A673 (cell line): ENCODE measurements around the gene IFITM5.

Experiments
- EZH2 ChIP-seq: fragments of 200-600 bp; sonication (generic); IDR thresholded peaks from 2 replicates; pipeline ENCODE4 v1.6.1; 2017; ENCODE audit warnings: borderline replicate concordance, low read depth, mild to moderate bottlenecking, mixed read lengths, antibody characterized with exemption, low read length; ENCODE audit not compliant: poor library complexity, severe bottlenecking
- TF ChIP-seq, protein P1 (sequence below): fragments of 300-800, 200-600 bp; sonication (generic); conservative IDR thresholded peaks from 2 replicates; pipeline ENCODE4 v1.5.1; 2017; ENCODE audit warnings: low read depth, mild to moderate bottlenecking, antibody characterized with exemption, low read length, moderate library complexity, mixed read lengths

DNA sequence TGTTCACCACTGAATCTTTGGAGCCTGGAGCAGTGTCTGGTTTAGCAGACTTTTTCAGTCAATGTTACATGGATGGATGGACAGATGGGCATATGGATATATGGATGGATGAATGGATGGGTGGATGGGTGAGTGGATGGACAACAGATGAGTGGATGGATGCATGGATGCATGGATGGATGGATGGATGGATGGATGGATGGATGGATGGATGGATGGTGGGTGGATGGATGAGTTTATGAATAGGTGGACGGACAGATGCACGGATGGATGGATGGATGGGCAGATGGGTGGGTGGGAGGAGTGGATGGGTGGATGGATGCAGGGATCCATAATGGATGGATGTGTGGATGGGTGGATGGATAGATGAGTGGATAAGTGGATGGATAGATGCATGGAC is 43.5 kb downstream of the IFITM5 start:
- no peak for TF ChIP-seq EZH2
- TF ChIP-seq, protein P1, sequence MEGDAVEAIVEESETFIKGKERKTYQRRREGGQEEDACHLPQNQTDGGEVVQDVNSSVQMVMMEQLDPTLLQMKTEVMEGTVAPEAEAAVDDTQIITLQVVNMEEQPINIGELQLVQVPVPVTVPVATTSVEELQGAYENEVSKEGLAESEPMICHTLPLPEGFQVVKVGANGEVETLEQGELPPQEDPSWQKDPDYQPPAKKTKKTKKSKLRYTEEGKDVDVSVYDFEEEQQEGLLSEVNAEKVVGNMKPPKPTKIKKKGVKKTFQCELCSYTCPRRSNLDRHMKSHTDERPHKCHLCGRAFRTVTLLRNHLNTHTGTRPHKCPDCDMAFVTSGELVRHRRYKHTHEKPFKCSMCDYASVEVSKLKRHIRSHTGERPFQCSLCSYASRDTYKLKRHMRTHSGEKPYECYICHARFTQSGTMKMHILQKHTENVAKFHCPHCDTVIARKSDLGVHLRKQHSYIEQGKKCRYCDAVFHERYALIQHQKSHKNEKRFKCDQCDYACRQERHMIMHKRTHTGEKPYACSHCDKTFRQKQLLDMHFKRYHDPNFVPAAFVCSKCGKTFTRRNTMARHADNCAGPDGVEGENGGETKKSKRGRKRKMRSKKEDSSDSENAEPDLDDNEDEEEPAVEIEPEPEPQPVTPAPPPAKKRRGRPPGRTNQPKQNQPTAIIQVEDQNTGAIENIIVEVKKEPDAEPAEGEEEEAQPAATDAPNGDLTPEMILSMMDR: no peak
